CD4-positive, alpha-beta T cell (primary cell): ENCODE results near the gene CYP11A1. TPM values are rescaled to one million over a fixed set of nuclear protein-coding genes. Genes with fewer than 3 reads are reported as not detected.

Source experiments
- ATAC-seq: fragments of 200-7000 bp; cut with Tn5 transposase; one replicate; pipeline ENCODE4 v1.10.0; 2022; ENCODE audit warnings: mild to moderate bottlenecking; ENCODE audit not compliant: poor library complexity
- CTCF ChIA-PET: fragments of 350-600 bp; sonication (Branson Sonifier 250); formaldehyde crosslinking; loops from one replicate; lab custom pipeline; 2021; ENCODE audit warnings: antibody characterized with exemption, inconsistent platforms; lab: Charles Lee
- POLR2A ChIA-PET: fragments of 350-600 bp; sonication (Branson Sonifier 250); formaldehyde crosslinking; loops from one replicate; lab custom pipeline; 2021; ENCODE audit warnings: antibody characterized with exemption, inconsistent platforms; lab: Charles Lee
- DNase-seq, 14 experiments: peaks; one replicate each; pipeline ENCODE4 v3.0.0-alpha.2; 2013 to 2020; ENCODE audit warnings: mixed read lengths in 2 of 14
- H3K27ac ChIP-seq, 2 donors: one replicate each; pipeline versions ENCODE4 v1.5.1 to v1.7.0; 2013; ENCODE audit warnings: low read length in 2 of 2, low read depth in 1 of 2, mild to moderate bottlenecking in 1 of 2
- H3K27me3 ChIP-seq, 2 experiments: 1 replicate in 1 of 2; 2 replicates in 1 of 2; pipeline versions ENCODE4 v1.6.1 to v1.7.0; 2013; ENCODE audit warnings: low read length in 2 of 2, control low read depth in 1 of 2, mild to moderate bottlenecking in 1 of 2, moderate library complexity in 1 of 2; ENCODE audit not compliant: insufficient read depth in 2 of 2, control insufficient read depth in 1 of 2
- H3K36me3 ChIP-seq: one replicate; pipeline ENCODE4 v1.6.1; 2013; ENCODE audit warnings: low read length, control low read depth; ENCODE audit not compliant: insufficient read depth
- H3K4me1 ChIP-seq: one replicate; pipeline ENCODE4 v1.6.1; 2013; ENCODE audit warnings: low read length, control low read depth; ENCODE audit not compliant: insufficient read depth
- H3K4me3 ChIP-seq: one replicate; pipeline ENCODE4 v1.5.1; 2013; ENCODE audit warnings: mild to moderate bottlenecking, low read length, moderate library complexity
- H3K9me3 ChIP-seq, 2 experiments: 1 replicate in 1 of 2; 2 replicates in 1 of 2; pipeline versions ENCODE4 v1.6.1 to v1.7.0; 2013; ENCODE audit warnings: low read length in 2 of 2, mild to moderate bottlenecking in 2 of 2, control low read depth in 1 of 2, moderate library complexity in 1 of 2; ENCODE audit not compliant: control insufficient read depth in 1 of 2, insufficient read depth in 1 of 2
- H3K27ac Mint-ChIP-seq: one replicate; pipeline ENCODE4 v1.8.0; 2020; ENCODE audit warnings: mixed read lengths
- H3K27me3 Mint-ChIP-seq: one replicate; pipeline ENCODE4 v1.8.0; 2021; ENCODE audit warnings: mixed read lengths
- H3K36me3 Mint-ChIP-seq: one replicate; pipeline ENCODE4 v1.8.0; 2021; ENCODE audit warnings: low read depth, mixed read lengths
- H3K4me1 Mint-ChIP-seq: one replicate; pipeline ENCODE4 v1.8.0; 2021; ENCODE audit warnings: low read depth, mixed read lengths
- H3K4me3 Mint-ChIP-seq: one replicate; pipeline ENCODE4 v1.8.0; 2020; ENCODE audit warnings: mild to moderate bottlenecking, mixed read lengths
- H3K9me3 Mint-ChIP-seq: one replicate; pipeline ENCODE4 v1.8.0; 2020; ENCODE audit warnings: mixed read lengths
- intact Hi-C, 2 experiments: fragments of 100-400 bp; cut with DNase I in 1 of 2; cut with micrococcal nuclease in 1 of 2; formaldehyde crosslinking; loops; one replicate each; pipeline versions ENCODE4 v1.15.1 to v1.9.0; 2023 to 2025; cut with DNase I, micrococcal nuclease
- total RNA-seq, 174 experiments: library from RNA in 2 of 174; stranded (reverse) in 2 of 174; gene quantifications; one replicate each; pipeline ENCODE4 v1.2.3 and lab custom pipeline; 2021 to 2026
- TF ChIP-seq, protein P1 (sequence below): fragments of 200-600 bp; IDR thresholded peaks from one replicate; pipeline ENCODE4 v1.8.0; 2022; ENCODE audit warnings: antibody characterized with exemption, mild to moderate bottlenecking

The CYP11A1 gene
- total RNA-seq, 2 experiments from 2014 or later: not detected

DNA sequence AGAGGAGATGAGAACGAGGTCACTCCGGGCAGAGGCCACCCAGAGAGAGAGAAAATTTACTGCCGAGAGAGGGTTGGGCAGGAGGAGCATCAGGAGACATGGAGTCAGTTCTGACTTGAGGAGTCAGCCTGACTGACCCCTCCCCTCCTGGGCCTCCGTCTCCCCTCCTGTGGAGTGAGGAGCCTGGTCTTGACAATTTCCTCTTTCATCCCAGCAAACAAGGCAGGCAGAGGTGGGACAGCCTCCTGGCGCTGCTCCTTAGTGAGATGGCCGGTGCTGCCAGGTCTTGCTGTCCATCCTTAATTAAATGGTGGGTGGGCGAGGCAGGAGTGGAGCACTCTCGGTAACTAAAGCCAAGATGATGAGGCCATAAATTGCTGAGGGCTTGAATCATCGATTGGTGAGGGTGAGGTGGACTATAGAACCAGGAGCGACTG is 60.6 kb downstream of the CYP11A1 start:
- H3K36me3 ChIP-seq: no peaks in the 10 kb centered on the region
- H3K36me3 Mint-ChIP-seq: no peaks in the 10 kb centered on the region
- no peaks in the 10 kb centered on the region for H3K4me1 ChIP-seq
- H3K9me3 Mint-ChIP-seq: no peaks in the 10 kb centered on the region
- TF ChIP-seq, protein P1, sequence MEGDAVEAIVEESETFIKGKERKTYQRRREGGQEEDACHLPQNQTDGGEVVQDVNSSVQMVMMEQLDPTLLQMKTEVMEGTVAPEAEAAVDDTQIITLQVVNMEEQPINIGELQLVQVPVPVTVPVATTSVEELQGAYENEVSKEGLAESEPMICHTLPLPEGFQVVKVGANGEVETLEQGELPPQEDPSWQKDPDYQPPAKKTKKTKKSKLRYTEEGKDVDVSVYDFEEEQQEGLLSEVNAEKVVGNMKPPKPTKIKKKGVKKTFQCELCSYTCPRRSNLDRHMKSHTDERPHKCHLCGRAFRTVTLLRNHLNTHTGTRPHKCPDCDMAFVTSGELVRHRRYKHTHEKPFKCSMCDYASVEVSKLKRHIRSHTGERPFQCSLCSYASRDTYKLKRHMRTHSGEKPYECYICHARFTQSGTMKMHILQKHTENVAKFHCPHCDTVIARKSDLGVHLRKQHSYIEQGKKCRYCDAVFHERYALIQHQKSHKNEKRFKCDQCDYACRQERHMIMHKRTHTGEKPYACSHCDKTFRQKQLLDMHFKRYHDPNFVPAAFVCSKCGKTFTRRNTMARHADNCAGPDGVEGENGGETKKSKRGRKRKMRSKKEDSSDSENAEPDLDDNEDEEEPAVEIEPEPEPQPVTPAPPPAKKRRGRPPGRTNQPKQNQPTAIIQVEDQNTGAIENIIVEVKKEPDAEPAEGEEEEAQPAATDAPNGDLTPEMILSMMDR: no peak
- DNase-seq (no peak), ATAC-seq (no peak)
- H3K27ac ChIP-seq: no peak overlapping the region
- H3K4me1 Mint-ChIP-seq: no peaks in the 10 kb centered on the region
- peaks cover 59% of the 10 kb centered on the region for H3K27me3 Mint-ChIP-seq
- no peaks in the 10 kb centered on the region for H3K9me3 ChIP-seq
- ChIA-PET POLR2A (no interaction called here), CTCF (no interaction called here)
- intact Hi-C loops: no loop called here
- H3K4me3 ChIP-seq: no peak overlapping the region
- H3K4me3 Mint-ChIP-seq: no peak overlapping the region
- H3K27me3 ChIP-seq: peaks cover 11 to 17% of the 10 kb centered on the region in 2 experiments
- H3K27ac Mint-ChIP-seq: no peak overlapping the region

DNA sequence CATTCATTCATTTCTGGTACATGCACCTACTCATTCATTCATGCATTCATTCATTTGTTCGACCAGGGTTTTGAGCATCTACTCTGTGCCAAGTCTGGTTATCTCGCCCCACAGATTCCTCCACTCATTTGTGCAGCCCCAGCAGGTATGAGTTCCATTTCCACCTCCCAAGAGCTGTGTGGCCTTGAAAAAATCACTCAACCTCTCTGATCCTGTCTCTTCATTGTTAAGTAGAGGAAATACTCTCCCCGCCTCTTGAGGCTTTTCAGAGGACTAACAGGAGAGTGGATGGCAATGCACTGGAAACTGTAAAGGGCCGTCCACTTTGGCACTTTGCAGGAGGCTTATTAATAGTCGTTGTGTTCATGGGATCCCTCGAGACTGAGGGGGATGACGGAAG is 61.8 kb downstream of the CYP11A1 start:
- H3K27me3 Mint-ChIP-seq: peaks cover 67% of the 10 kb centered on the region

DNA sequence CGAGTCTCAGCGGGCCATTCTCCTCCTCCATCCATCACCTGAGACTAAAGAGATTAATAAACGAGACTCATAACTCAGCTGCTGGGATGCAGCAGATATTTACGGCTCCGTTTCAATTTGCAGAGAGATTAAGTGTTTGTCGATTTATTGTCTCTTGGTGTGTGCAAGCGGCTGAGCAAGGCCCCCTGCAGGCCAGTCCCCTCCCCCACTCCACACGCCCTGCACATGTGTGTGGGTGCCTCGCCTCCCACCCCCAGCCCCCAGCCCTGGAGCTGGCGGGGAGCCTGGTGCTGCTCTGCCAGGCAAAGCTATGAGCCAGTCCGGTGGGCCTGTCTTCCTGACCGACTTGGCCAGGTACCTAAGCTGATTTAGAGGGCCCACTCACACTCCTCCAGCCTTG is 63.0 kb downstream of the CYP11A1 start:
- Mint-ChIP-seq H3K4me1 (no peaks in the 10 kb centered on the region), H3K27ac (no peak overlapping the region), H3K9me3 (no peaks in the 10 kb centered on the region), H3K4me3 (no peak overlapping the region), H3K27me3 (peaks cover 77% of the 10 kb centered on the region), H3K36me3 (no peaks in the 10 kb centered on the region)
- intact Hi-C loops: loop anchor here in 1 of 2 experiments (5.0 kb wide), 2 partner anchors 177 to 332 kb away; no protein-coding TSS in a partner anchor
- Histone ChIP-seq H3K4me1 (no peaks in the 10 kb centered on the region), H3K36me3 (no peaks in the 10 kb centered on the region), H3K4me3 (no peak overlapping the region), H3K27me3 (peaks cover 18 to 21% of the 10 kb centered on the region in 2 experiments), H3K27ac (no peak overlapping the region), H3K9me3 (peaks cover 0 to 4% of the 10 kb centered on the region in 2 experiments)
- ATAC-seq: no peak
- POLR2A ChIA-PET: no interaction called here
- CTCF ChIA-PET: no interaction called here
- TF ChIP-seq, protein P1: no peak
- DNase-seq: no peak

More for the DNA sequence above, 61.8 kb downstream of the CYP11A1 start:
- Histone ChIP-seq H3K36me3 (no peaks in the 10 kb centered on the region), H3K9me3 (no peaks in the 10 kb centered on the region), H3K27ac (no peak overlapping the region), H3K27me3 (peaks cover 18 to 20% of the 10 kb centered on the region in 2 experiments), H3K4me1 (no peaks in the 10 kb centered on the region), H3K4me3 (no peak overlapping the region)
- Mint-ChIP-seq H3K36me3 (no peaks in the 10 kb centered on the region), H3K27ac (no peak overlapping the region), H3K9me3 (no peaks in the 10 kb centered on the region), H3K4me3 (no peak overlapping the region), H3K4me1 (no peaks in the 10 kb centered on the region)
- TF ChIP-seq, protein P1: no peak
- no peak for ATAC-seq
- POLR2A ChIA-PET: no interaction called here
- DNase-seq: no peak
- intact Hi-C loops: no loop called here
- CTCF ChIA-PET: no interaction called here
